ENCODE data around the gene ITPR3.

The ITPR3 gene

DNA sequence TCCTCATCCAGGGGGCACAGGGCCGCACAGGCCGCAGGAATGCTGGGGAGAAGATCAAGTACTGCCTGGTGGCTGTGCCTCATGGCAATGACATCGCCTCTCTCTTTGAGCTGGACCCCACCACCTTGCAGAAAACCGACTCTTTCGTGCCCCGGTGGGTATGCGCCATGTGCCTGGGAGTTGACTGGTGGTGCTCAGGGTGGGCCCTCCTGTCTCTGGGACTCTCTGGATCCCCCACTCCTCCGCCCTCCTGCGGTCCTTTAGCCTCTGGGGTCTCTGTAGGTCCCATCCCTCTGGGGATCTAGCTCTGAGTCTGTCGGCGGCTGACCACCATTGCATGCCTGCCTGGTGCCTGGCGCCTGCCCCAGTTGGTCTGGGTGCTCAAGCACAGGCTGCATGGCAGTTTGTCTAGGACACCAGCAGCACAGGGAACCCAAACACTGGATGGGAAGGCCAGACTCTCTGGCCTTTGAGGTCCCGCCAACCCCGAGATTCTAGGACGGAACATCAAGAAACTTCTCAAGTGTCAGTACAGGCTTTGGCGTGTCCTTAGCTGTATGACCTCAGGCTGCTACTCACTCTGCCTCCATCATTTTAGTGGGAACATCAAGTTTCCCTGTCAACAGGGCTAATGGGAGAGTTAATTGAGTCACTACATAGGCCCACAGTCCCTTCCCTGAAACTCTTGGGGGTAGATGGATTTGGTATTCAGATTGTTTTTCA lies 42.8 kb downstream of the ITPR3 start:
- TF ChIP-seq EGR1 (IDR thresholded peaks at IDR 0.05) (no peak), YY1 (IDR thresholded peaks at IDR 0.05; ENCODE audit: low read depth) (no peak), CREB1 (IDR thresholded peaks at IDR 0.05; ENCODE audit: low read depth) (no peak), USF1 (IDR thresholded peaks at IDR 0.05) (no peak), ZBTB7A (IDR thresholded peaks at IDR 0.05; ENCODE audit: low read depth) (no peak), TAF1 (IDR thresholded peaks at IDR 0.05; ENCODE audit: low read depth) (no peak), REST (IDR thresholded peaks at IDR 0.05; ENCODE audit: low read depth) (no peak), NFIC (IDR thresholded peaks at IDR 0.05) (no peak), EP300 (IDR thresholded peaks at IDR 0.05; ENCODE audit: borderline replicate concordance) (no peak), TCF12 (IDR thresholded peaks at IDR 0.05; ENCODE audit: low read depth) (no peak), FOXM1 (IDR thresholded peaks at IDR 0.05; ENCODE audit: borderline replicate concordance, low read depth) (no peak), RAD21 (IDR thresholded peaks at IDR 0.05; ENCODE audit: low read depth) (no peak), TEAD4 (IDR thresholded peaks at IDR 0.05) (no peak), CEBPB (IDR thresholded peaks at IDR 0.05) (no peak)
- TF ChIP-seq, protein P1, sequence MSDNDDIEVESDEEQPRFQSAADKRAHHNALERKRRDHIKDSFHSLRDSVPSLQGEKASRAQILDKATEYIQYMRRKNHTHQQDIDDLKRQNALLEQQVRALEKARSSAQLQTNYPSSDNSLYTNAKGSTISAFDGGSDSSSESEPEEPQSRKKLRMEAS (IDR thresholded peaks at IDR 0.05), result no peak

DNA sequence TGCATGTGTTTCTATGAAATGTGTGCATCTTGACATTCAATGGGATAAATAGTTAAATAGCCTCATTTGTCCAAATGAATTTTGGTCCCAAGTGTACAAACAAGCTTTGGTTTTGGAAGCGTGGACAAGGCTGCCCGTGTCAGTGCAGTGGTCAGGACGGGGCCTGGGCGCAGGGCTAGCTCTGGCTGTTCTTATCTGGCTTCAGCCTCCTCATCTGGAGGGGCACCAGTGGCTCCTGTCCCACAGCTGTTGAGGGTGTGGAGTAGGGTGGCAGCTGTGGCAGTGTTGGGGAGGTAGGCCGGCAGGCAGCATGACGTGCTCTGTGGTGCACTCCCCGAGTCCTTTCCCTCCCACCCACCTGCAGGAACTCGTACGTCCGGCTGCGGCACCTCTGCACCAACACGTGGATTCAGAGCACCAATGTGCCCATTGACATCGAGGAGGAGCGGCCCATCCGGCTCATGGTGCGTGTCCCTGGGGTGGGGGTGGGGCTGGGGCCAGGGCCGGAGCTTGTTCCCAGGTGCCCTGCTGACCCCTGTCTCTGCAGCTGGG lies 43.5 kb downstream of the ITPR3 start:
- TF ChIP-seq TAF1 (IDR thresholded peaks at IDR 0.05; ENCODE audit: low read depth) (no peak), USF1 (IDR thresholded peaks at IDR 0.05) (no peak), ZBTB7A (IDR thresholded peaks at IDR 0.05; ENCODE audit: low read depth) (no peak)

DNA sequence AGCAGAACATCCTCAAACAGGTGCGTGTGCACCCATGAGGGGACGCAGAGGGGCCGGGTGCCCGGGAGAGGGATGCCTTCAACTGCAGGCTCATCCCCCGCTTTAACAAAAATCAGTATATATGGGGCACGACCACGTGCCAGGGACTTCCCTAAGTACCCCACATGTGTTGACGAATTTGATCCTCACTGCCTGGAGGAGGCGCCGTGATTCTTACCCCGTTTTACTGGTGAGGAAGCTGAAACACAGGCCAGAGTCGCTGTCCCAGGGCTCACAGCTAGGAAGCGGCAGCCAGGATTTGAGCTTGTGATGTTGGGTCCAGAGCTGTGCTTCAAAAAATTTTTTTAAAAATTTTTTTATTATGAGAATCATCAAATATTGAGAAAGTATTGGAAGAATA lies 44.8 kb downstream of the ITPR3 start:
- TF ChIP-seq CEBPB (IDR thresholded peaks at IDR 0.05) (no peak), YY1 (IDR thresholded peaks at IDR 0.05; ENCODE audit: low read depth) (no peak), EGR1 (IDR thresholded peaks at IDR 0.05) (no peak), EP300 (IDR thresholded peaks at IDR 0.05; ENCODE audit: borderline replicate concordance) (no peak), TCF12 (IDR thresholded peaks at IDR 0.05; ENCODE audit: low read depth) (no peak), RAD21 (IDR thresholded peaks at IDR 0.05; ENCODE audit: low read depth) (no peak), ZBTB7A (IDR thresholded peaks at IDR 0.05; ENCODE audit: low read depth) (no peak), USF1 (IDR thresholded peaks at IDR 0.05) (no peak), REST (IDR thresholded peaks at IDR 0.05; ENCODE audit: low read depth) (no peak), CREB1 (IDR thresholded peaks at IDR 0.05; ENCODE audit: low read depth) (no peak)
- TF ChIP-seq, protein P1 (IDR thresholded peaks at IDR 0.05), result no peak

DNA sequence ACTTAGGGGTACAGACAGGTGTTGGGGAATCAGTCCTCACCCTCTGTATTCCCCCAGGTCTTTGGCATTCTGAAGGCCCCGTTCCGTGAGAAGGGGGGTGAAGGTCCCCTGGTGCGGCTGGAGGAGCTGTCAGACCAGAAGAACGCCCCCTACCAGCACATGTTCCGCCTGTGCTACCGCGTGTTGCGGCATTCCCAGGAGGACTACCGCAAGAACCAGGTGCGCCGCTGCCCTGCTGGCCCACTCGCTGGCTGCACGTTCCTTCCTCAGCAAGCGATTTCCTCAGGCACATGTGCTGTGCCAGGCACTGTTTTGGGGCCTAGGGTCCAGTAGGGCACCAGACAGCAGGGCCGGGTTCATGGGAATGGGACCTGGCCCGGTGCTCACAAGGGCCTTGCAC lies 46.0 kb downstream of the ITPR3 start:
- TF ChIP-seq TCF12 (IDR thresholded peaks at IDR 0.05; ENCODE audit: low read depth) (no peak), FOXM1 (IDR thresholded peaks at IDR 0.05; ENCODE audit: borderline replicate concordance, low read depth) (no peak), NFIC (IDR thresholded peaks at IDR 0.05) (no peak), YY1 (IDR thresholded peaks at IDR 0.05; ENCODE audit: low read depth) (no peak), CEBPB (IDR thresholded peaks at IDR 0.05) (no peak), USF1 (IDR thresholded peaks at IDR 0.05) (no peak), EGR1 (IDR thresholded peaks at IDR 0.05) (no peak), RAD21 (IDR thresholded peaks at IDR 0.05; ENCODE audit: low read depth) (no peak), ZBTB7A (IDR thresholded peaks at IDR 0.05; ENCODE audit: low read depth) (no peak), EP300 (IDR thresholded peaks at IDR 0.05; ENCODE audit: borderline replicate concordance) (no peak), REST (IDR thresholded peaks at IDR 0.05; ENCODE audit: low read depth) (no peak), TEAD4 (IDR thresholded peaks at IDR 0.05) (no peak), CREB1 (IDR thresholded peaks at IDR 0.05; ENCODE audit: low read depth) (no peak)
- TF ChIP-seq, protein P1 (IDR thresholded peaks at IDR 0.05), result no peak

Data from Ishikawa (cell line).